Liver (tissue), 3 donors: ENCODE results near the gene SNTA1.

ENCODE experiments used
- HNF4A ChIP-seq, 2 donors: conservative IDR thresholded peaks; 2 replicates each; pipeline ENCODE4 v1.6.1; 2016; ENCODE audit warnings: antibody characterized with exemption in 2 of 2, mild to moderate bottlenecking in 2 of 2
- SP1 ChIP-seq: IDR thresholded peaks from 2 replicates; pipeline ENCODE4 v1.6.1; 2018; ENCODE audit warnings: antibody characterized with exemption, mild to moderate bottlenecking
- TAF1 ChIP-seq: conservative IDR thresholded peaks from 2 replicates; pipeline ENCODE4 v1.6.1; 2016; ENCODE audit warnings: antibody characterized with exemption, mild to moderate bottlenecking
- TF ChIP-seq, protein P1 (sequence below): fragments of 150-350 bp; IDR thresholded peaks from 2 replicates; pipeline ENCODE4 v1.5.1; 2017; ENCODE audit warnings: improper control_type of control experiment, low read depth, low read length; ENCODE audit not compliant: missing input control
- TF ChIP-seq, protein P2 (sequence below): IDR thresholded peaks from 2 replicates; pipeline ENCODE4 v1.6.1; 2016; ENCODE audit warnings: antibody characterized with exemption
- TF ChIP-seq, protein P3 (sequence below): IDR thresholded peaks from 2 replicates; pipeline ENCODE4 v1.6.1; 2016; ENCODE audit warnings: antibody characterized with exemption, mild to moderate bottlenecking
- donor health status: healthy.
- donor health status: healthy.

DNA sequence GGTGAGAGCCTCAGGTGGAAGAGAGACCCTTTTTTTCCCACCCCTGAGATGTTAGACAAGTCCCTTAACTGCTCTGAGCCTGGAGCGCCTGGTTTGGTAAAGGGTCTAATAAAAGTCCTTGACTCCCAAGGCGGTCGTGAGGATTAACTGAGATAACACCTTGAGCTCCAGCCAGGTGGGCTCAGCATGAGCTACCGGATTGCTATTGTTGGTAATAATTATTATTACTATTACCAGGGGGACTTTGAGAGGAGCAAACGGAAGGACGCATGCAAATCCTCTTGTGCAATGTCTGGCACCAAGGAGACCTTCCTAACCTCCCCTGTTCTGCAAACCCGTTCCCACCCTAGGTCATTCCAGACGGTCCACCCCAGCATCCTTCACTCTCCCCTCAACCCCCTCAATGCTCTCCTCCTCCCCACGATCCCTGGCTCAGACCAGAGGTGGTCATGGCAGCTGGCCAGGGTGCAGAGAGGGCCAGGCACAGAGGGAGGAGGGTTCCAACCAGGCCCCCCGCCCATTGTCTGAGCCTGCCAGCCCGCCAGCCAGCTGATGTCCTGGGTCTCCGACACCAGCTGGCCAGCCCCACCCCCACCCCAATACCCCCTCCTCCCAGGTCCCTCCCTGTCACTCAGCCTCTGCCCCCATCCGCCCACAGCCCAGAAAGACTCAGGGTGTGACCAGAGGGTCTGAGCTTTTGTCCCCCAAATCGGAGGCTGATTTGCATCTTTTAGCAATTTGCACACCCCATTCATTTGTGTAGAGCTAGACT is 32.0 kb upstream of the SNTA1 start:
- TF ChIP-seq, protein P1, sequence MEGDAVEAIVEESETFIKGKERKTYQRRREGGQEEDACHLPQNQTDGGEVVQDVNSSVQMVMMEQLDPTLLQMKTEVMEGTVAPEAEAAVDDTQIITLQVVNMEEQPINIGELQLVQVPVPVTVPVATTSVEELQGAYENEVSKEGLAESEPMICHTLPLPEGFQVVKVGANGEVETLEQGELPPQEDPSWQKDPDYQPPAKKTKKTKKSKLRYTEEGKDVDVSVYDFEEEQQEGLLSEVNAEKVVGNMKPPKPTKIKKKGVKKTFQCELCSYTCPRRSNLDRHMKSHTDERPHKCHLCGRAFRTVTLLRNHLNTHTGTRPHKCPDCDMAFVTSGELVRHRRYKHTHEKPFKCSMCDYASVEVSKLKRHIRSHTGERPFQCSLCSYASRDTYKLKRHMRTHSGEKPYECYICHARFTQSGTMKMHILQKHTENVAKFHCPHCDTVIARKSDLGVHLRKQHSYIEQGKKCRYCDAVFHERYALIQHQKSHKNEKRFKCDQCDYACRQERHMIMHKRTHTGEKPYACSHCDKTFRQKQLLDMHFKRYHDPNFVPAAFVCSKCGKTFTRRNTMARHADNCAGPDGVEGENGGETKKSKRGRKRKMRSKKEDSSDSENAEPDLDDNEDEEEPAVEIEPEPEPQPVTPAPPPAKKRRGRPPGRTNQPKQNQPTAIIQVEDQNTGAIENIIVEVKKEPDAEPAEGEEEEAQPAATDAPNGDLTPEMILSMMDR: no peak
- TF ChIP-seq TAF1 (no peak), HNF4A (conservative IDR thresholded peaks at IDR 0.05) (no peak), SP1 (no peak)
- TF ChIP-seq, protein P2, sequence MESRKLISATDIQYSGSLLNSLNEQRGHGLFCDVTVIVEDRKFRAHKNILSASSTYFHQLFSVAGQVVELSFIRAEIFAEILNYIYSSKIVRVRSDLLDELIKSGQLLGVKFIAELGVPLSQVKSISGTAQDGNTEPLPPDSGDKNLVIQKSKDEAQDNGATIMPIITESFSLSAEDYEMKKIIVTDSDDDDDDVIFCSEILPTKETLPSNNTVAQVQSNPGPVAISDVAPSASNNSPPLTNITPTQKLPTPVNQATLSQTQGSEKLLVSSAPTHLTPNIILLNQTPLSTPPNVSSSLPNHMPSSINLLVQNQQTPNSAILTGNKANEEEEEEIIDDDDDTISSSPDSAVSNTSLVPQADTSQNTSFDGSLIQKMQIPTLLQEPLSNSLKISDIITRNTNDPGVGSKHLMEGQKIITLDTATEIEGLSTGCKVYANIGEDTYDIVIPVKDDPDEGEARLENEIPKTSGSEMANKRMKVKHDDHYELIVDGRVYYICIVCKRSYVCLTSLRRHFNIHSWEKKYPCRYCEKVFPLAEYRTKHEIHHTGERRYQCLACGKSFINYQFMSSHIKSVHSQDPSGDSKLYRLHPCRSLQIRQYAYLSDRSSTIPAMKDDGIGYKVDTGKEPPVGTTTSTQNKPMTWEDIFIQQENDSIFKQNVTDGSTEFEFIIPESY: no peak
- TF ChIP-seq, protein P3, sequence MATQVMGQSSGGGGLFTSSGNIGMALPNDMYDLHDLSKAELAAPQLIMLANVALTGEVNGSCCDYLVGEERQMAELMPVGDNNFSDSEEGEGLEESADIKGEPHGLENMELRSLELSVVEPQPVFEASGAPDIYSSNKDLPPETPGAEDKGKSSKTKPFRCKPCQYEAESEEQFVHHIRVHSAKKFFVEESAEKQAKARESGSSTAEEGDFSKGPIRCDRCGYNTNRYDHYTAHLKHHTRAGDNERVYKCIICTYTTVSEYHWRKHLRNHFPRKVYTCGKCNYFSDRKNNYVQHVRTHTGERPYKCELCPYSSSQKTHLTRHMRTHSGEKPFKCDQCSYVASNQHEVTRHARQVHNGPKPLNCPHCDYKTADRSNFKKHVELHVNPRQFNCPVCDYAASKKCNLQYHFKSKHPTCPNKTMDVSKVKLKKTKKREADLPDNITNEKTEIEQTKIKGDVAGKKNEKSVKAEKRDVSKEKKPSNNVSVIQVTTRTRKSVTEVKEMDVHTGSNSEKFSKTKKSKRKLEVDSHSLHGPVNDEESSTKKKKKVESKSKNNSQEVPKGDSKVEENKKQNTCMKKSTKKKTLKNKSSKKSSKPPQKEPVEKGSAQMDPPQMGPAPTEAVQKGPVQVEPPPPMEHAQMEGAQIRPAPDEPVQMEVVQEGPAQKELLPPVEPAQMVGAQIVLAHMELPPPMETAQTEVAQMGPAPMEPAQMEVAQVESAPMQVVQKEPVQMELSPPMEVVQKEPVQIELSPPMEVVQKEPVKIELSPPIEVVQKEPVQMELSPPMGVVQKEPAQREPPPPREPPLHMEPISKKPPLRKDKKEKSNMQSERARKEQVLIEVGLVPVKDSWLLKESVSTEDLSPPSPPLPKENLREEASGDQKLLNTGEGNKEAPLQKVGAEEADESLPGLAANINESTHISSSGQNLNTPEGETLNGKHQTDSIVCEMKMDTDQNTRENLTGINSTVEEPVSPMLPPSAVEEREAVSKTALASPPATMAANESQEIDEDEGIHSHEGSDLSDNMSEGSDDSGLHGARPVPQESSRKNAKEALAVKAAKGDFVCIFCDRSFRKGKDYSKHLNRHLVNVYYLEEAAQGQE: no peak
